H9 (cell line): Measurements from ENCODE around the gene ANXA1. TPM values are rescaled to one million over a fixed set of nuclear protein-coding genes. Genes with fewer than 3 reads are reported as not detected.

Experiments used
- DNase-seq: peaks from one replicate; pipeline ENCODE4 v3.0.0-alpha.2; 2017
- H2AFZ ChIP-seq: one replicate; pipeline ENCODE4 v1.6.1; 2013; ENCODE audit warnings: mild to moderate bottlenecking, low read length, control low read depth, moderate library complexity
- H2AK5ac ChIP-seq: 2 replicates; pipeline ENCODE4 v1.6.1; 2013; ENCODE audit warnings: low read length, control low read depth, mixed read lengths; ENCODE audit not compliant: insufficient read length
- H2BK120ac ChIP-seq: one replicate; pipeline ENCODE4 v1.6.1; 2013; ENCODE audit warnings: low read depth, mild to moderate bottlenecking, low read length, control low read depth, inconsistent platforms; ENCODE audit not compliant: poor library complexity, severe bottlenecking
- H2BK12ac ChIP-seq: 2 replicates; pipeline ENCODE4 v1.6.1; 2013; ENCODE audit warnings: low read length, control low read depth, mixed read lengths, low read depth; ENCODE audit not compliant: insufficient read length
- H2BK15ac ChIP-seq: 2 replicates; pipeline ENCODE4 v1.6.1; 2013; ENCODE audit warnings: low read depth, low read length, control low read depth
- H2BK20ac ChIP-seq: one replicate; pipeline ENCODE4 v1.6.1; 2013; ENCODE audit warnings: low read depth, mild to moderate bottlenecking, low read length, control low read depth, inconsistent platforms; ENCODE audit not compliant: poor library complexity, severe bottlenecking
- H2BK5ac ChIP-seq: 2 replicates; pipeline ENCODE4 v1.6.1; 2013; ENCODE audit warnings: low read length, control low read depth, mixed read lengths; ENCODE audit not compliant: insufficient read length
- H3K14ac ChIP-seq: 2 replicates; pipeline ENCODE4 v1.6.1; 2013; ENCODE audit warnings: low read length, control low read depth; ENCODE audit not compliant: insufficient read depth
- H3K18ac ChIP-seq: 2 replicates; pipeline ENCODE4 v1.6.1; 2013; ENCODE audit warnings: low read depth, mild to moderate bottlenecking, mixed read lengths, low read length, control low read depth; ENCODE audit not compliant: insufficient read length
- H3K23ac ChIP-seq: 2 replicates; pipeline ENCODE4 v1.6.1; 2013; ENCODE audit warnings: low read length, control low read depth, mixed read lengths, low read depth; ENCODE audit not compliant: insufficient read length
- H3K23me2 ChIP-seq: 2 replicates; pipeline ENCODE4 v1.6.1; 2013; ENCODE audit warnings: low read depth, mild to moderate bottlenecking, mixed read lengths, low read length, control low read depth; ENCODE audit not compliant: insufficient read length, poor library complexity, severe bottlenecking
- H3K27ac ChIP-seq: 2 replicates; pipeline ENCODE4 v1.5.1; 2013; ENCODE audit warnings: low read length, control low read depth, mixed read lengths, low read depth; ENCODE audit not compliant: insufficient read length
- H3K27me3 ChIP-seq: 2 replicates; pipeline ENCODE4 v1.6.1; 2013; ENCODE audit warnings: low read length, control low read depth, inconsistent platforms; ENCODE audit not compliant: insufficient read depth
- H3K4ac ChIP-seq: 2 replicates; pipeline ENCODE4 v1.6.1; 2013; ENCODE audit warnings: low read depth, mild to moderate bottlenecking, control low read depth, inconsistent platforms, low read length, moderate library complexity
- H3K4me1 ChIP-seq: 2 replicates; pipeline ENCODE4 v1.6.1; 2013; ENCODE audit warnings: low read length, control low read depth, inconsistent platforms; ENCODE audit not compliant: insufficient read depth
- H3K4me2 ChIP-seq: 2 replicates; pipeline ENCODE4 v1.6.1; 2013; ENCODE audit warnings: low read length, control low read depth, mixed read lengths; ENCODE audit not compliant: insufficient read length, insufficient read depth
- H3K56ac ChIP-seq: 2 replicates; pipeline ENCODE4 v1.6.1; 2013; ENCODE audit warnings: low read depth, mild to moderate bottlenecking, mixed read lengths, low read length, control low read depth; ENCODE audit not compliant: insufficient read length
- H3K79me1 ChIP-seq: 2 replicates; pipeline ENCODE4 v1.6.1; 2013; ENCODE audit warnings: low read depth, mild to moderate bottlenecking, moderate library complexity, low read length, control low read depth, inconsistent platforms; ENCODE audit not compliant: insufficient read depth, poor library complexity, severe bottlenecking
- H3K79me2 ChIP-seq: 2 replicates; pipeline ENCODE4 v1.6.1; 2013; ENCODE audit warnings: low read length, control low read depth, inconsistent platforms; ENCODE audit not compliant: insufficient read depth
- H3K9ac ChIP-seq: 2 replicates; pipeline ENCODE4 v1.6.1; 2013; ENCODE audit warnings: low read length, control low read depth, mixed read lengths; ENCODE audit not compliant: insufficient read length; ENCODE audit errors: extremely low read depth
- H3K9me3 ChIP-seq: one replicate; pipeline ENCODE4 v1.6.1; 2013; ENCODE audit warnings: low read depth, low read length, inconsistent platforms; ENCODE audit not compliant: control insufficient read depth
- H3T11ph ChIP-seq: one replicate; pipeline ENCODE4 v1.6.1; 2013; ENCODE audit warnings: mild to moderate bottlenecking, low read length, control low read depth, inconsistent platforms
- H4K20me1 ChIP-seq: one replicate; pipeline ENCODE4 v1.6.1; 2013; ENCODE audit not compliant: control insufficient read depth, insufficient read length, insufficient read depth
- H4K5ac ChIP-seq: 2 replicates; pipeline ENCODE4 v1.6.1; 2013; ENCODE audit warnings: low read depth, mild to moderate bottlenecking, mixed read lengths, low read length, control low read depth; ENCODE audit not compliant: insufficient read length
- H4K8ac ChIP-seq: replicated peaks from 2 replicates; pipeline ENCODE4 v1.6.1; 2013; ENCODE audit warnings: low read length, control low read depth, mixed read lengths, low read depth; ENCODE audit not compliant: insufficient read length
- H4K91ac ChIP-seq: 2 replicates; pipeline ENCODE4 v1.6.1; 2013; ENCODE audit warnings: low read depth, mild to moderate bottlenecking, moderate library complexity, mixed read lengths, low read length, control low read depth; ENCODE audit not compliant: insufficient read length
- H3K27ac Mint-ChIP-seq, 3 experiments: 2 replicates in 2 of 3; 3 replicates in 1 of 3; pipeline ENCODE4 v1.8.0; 2020 to 2021; ENCODE audit warnings: mixed read lengths in 3 of 3, mild to moderate bottlenecking in 1 of 3, moderate library complexity in 1 of 3
- H3K27me3 Mint-ChIP-seq: 2 replicates; pipeline ENCODE4 v1.8.0; 2021; ENCODE audit warnings: low read depth, mild to moderate bottlenecking, moderate library complexity, mixed read lengths
- H3K36me3 Mint-ChIP-seq, 3 experiments: 2 replicates in 2 of 3; 3 replicates in 1 of 3; pipeline ENCODE4 v1.8.0; 2020 to 2021; ENCODE audit warnings: low read depth in 3 of 3, mixed read lengths in 3 of 3; ENCODE audit not compliant: insufficient read depth in 1 of 3
- H3K4me1 Mint-ChIP-seq, 2 experiments: 2 replicates each; pipeline ENCODE4 v1.8.0; 2020; ENCODE audit warnings: mixed read lengths in 2 of 2
- H3K4me3 Mint-ChIP-seq, 2 experiments: 2 replicates in 1 of 2; 3 replicates in 1 of 2; pipeline ENCODE4 v1.8.0; 2020 to 2021; ENCODE audit warnings: mild to moderate bottlenecking in 2 of 2, mixed read lengths in 2 of 2, moderate library complexity in 1 of 2
- H3K9me3 Mint-ChIP-seq, 2 experiments: 2 replicates in 1 of 2; 3 replicates in 1 of 2; pipeline ENCODE4 v1.8.0; 2020; ENCODE audit warnings: mild to moderate bottlenecking in 2 of 2, mixed read lengths in 2 of 2, moderate library complexity in 1 of 2
- CTCF ChIP-seq: fragments of 200-600 bp; sonication (generic); conservative IDR thresholded peaks from 3 replicates; pipeline ENCODE4 v1.8.0; 2021; ENCODE audit warnings: antibody characterized with exemption, mild to moderate bottlenecking
- WGBS: extraction: QIAGEN DNeasy Blood & Tissue Kit; methylation state at CpG from one replicate; pipeline ENCODE4 v1.1.7; 2013; ENCODE audit warnings: missing lambda C conversion rate, low lambda C conversion rate, mixed read lengths; ENCODE audit not compliant: insufficient read length; ENCODE audit errors: extremely low coverage; 5-methylcytosine and 5-hydroxymethylcytosine counted together
- total RNA-seq: library from RNA; stranded (reverse); gene quantifications from 2 replicates; pipeline ENCODE4 v1.2.1, GENCODE V29; 2021

Gene ANXA1
- total RNA-seq, 1 experiment from 2014 or later = 3.5 TPM

DNA sequence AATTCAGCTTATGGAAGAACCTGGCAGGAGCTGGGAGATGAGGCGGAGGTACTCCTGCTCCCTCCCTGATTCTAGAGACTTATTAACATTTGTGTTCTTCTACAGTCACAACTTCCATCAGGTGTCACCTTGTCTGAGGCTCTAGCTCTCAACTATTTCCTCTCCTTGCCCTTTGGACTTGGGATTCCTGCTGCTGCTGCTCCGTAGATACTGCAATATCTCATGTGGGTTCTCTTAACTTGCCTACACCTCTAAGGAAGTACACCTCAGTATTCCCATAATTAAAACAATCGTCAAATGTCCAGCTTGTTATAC is 21.2 kb downstream of the ANXA1 start:
- peak overlapping the region in 1 of 3 experiments; percentile 1; a peak in 1 of 7 replicates for H3K27ac Mint-ChIP-seq
- Histone ChIP-seq H3K14ac (no peak overlapping the region), H3K18ac (no peak overlapping the region), H2AK5ac (no peak overlapping the region), H2BK12ac (no peak overlapping the region), H3K79me1 (no peaks in the 10 kb centered on the region), H4K91ac (no peak overlapping the region), H2BK20ac (no peak overlapping the region), H2BK5ac (no peak overlapping the region), H3K4ac (no peak overlapping the region), H3T11ph (no peak overlapping the region), H3K27ac (no peak overlapping the region), H3K27me3 (no peaks in the 10 kb centered on the region), H4K5ac (no peak overlapping the region), H3K23ac (no peak overlapping the region), H4K8ac (no peak overlapping the region), H3K79me2 (no peaks in the 10 kb centered on the region), H2BK120ac (no peak overlapping the region), H3K4me1 (no peaks in the 10 kb centered on the region), H3K23me2 (no peaks in the 10 kb centered on the region), H2BK15ac (no peak overlapping the region), H3K56ac (no peak overlapping the region), H3K9me3 (no peaks in the 10 kb centered on the region), H3K9ac (no peak overlapping the region), H2AFZ (no peak overlapping the region), H3K4me2 (no peak overlapping the region), H4K20me1 (no peaks in the 10 kb centered on the region)
- no peaks in the 10 kb centered on the region for H3K9me3 Mint-ChIP-seq
- no peak for TF ChIP-seq CTCF
- no peaks in the 10 kb centered on the region for H3K36me3 Mint-ChIP-seq
- no peak overlapping the region for H3K4me3 Mint-ChIP-seq
- H3K27me3 Mint-ChIP-seq = no peaks in the 10 kb centered on the region; the same call in 1 of the 2 replicates
- no CpG with 5 or more reads among the region's 3 CpGs for WGBS
- no peak for DNase-seq
- peaks cover 3 to 8% of the 10 kb centered on the region in 2 experiments; a peak in 2 of 4 replicates for H3K4me1 Mint-ChIP-seq
